ENCODE data around the gene TTLL11.

DNA sequence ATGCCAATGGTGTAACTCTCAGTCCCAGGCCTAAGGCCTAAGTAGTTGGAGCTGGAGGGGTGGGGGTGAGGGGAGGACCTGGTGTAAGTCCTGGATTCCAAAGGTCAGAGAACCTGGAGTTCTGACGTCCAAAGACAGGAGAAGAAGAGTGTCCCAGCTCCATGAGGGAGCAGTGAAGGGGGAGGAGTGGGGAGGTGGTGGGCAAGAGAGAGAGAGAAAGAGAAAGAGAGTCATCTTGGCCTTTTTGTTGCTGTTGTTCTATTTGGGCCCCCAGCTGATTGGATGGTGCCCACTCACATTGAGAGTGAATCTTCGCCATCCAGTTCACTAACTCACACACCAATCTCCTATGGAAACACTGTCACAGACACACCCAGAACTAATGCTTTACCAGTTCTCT lies 242.7 kb downstream of the TTLL11 start:
- no peak for TF ChIP-seq POLR2A (IDR thresholded peaks at IDR 0.05; ENCODE audit: low read length)
- no peak for TF ChIP-seq GATA1 (IDR thresholded peaks at IDR 0.05; ENCODE audit: low read depth, low read length)
